Amniotic stem cell (primary cell): Measurements from ENCODE around the gene SLC34A3.

Source experiments
- DNase-seq: peaks from one replicate; lab custom pipeline; 2025; lab: John Stamatoyannopoulos, UW

SLC34A3 gene

GRCh38 chr9:137195525-137196220, 35.0 kb upstream of the SLC34A3 start:
- DNase-seq: no peak

- DNase-seq: no peak
Measured at GRCh38 chr9:137198051-137198901, 32.4 kb upstream of the SLC34A3 start.

GRCh38 chr9:137198902-137199283, 31.8 kb upstream of the SLC34A3 start:
- DNase-seq: no peak

GRCh38 chr9:137199411-137200121, 31.1 kb upstream of the SLC34A3 start:
- DNase-seq: no peak

GRCh38 chr9:137200311-137201204, 30.1 kb upstream of the SLC34A3 start, which contains the start of gene TPRN:
Gene TPRN (minus strand): TSS chr9:137200741. CDS start chr9:137200711, 30 bp downstream.
- DNase-seq: peak; percentile 96

- DNase-seq: no peak
Measured at GRCh38 chr9:137201205-137201868, 29.4 kb upstream of the SLC34A3 start.

GRCh38 chr9:137202966-137203365, 27.7 kb upstream of the SLC34A3 start:
- no peak for DNase-seq

GRCh38 chr9:137204731-137205125, 26.0 kb upstream of the SLC34A3 start:
- DNase-seq: no peak

- peak; percentile 68 for DNase-seq
Measured at GRCh38 chr9:137205126-137206069, 25.3 kb upstream of the SLC34A3 start, which contains the start of the genes NDOR1 and TMEM203. Gene NDOR1 (plus strand): TSS chr9:137205700. CDS start chr9:137205778, 78 bp downstream. Gene TMEM203 (minus strand): TSS chr9:137205648. CDS start chr9:137205414, 234 bp downstream.

- DNase-seq: no peak
Measured at GRCh38 chr9:137206602-137207001, 24.1 kb upstream of the SLC34A3 start.

GRCh38 chr9:137211532-137211931, 19.2 kb upstream of the SLC34A3 start:
- no peak for DNase-seq

- DNase-seq: no peak
Measured at GRCh38 chr9:137212520-137212919, 18.2 kb upstream of the SLC34A3 start.

GRCh38 chr9:137213160-137214060, 17.3 kb upstream of the SLC34A3 start:
- no peak for DNase-seq

- DNase-seq: no peak
Measured at GRCh38 chr9:137214620-137215019, 16.1 kb upstream of the SLC34A3 start.

- DNase-seq: no peak
Measured at GRCh38 chr9:137215196-137215986, 15.3 kb upstream of the SLC34A3 start.

- DNase-seq: no peak
Measured at GRCh38 chr9:137216188-137216965, 14.3 kb upstream of the SLC34A3 start.
